ENCODE measurements around the gene PAK5. TPM values are rescaled to one million over a fixed set of nuclear protein-coding genes. Genes with fewer than 3 reads are reported as not detected.

PAK5 gene
- total RNA-seq, 2 experiments from 2014 or later, result not detected

GRCh38 chr20:9615118-9615517 lies 223.8 kb downstream of the PAK5 start:
- H3K4me1 Mint-ChIP-seq (ENCODE audit: low read depth), result no peaks in the 10 kb centered on the region
- DNase-seq, result no peak
- ChIA-PET CTCF (no interaction called here), POLR2A (no interaction called here)
- no peaks in the 10 kb centered on the region for H3K4me1 ChIP-seq (ENCODE audit: insufficient read depth, low read length)
- ATAC-seq (ENCODE audit: poor library complexity), result no peak
- H3K4me3 ChIP-seq (ENCODE audit: low read length), result no peak overlapping the region
- H3K27me3 Mint-ChIP-seq, result peaks cover 36% of the 10 kb centered on the region
- H3K27me3 ChIP-seq (ENCODE audit: control insufficient read depth in 1 of 2, insufficient read depth in 2 of 2, low read length in 2 of 2), result peaks cover 0 to 4% of the 10 kb centered on the region in 2 experiments
- H3K4me3 Mint-ChIP-seq, result no peak overlapping the region
- H3K27ac ChIP-seq (ENCODE audit: low read depth in 1 of 2, low read length in 2 of 2), result no peak overlapping the region
- H3K27ac Mint-ChIP-seq, result no peak overlapping the region
- no peaks in the 10 kb centered on the region for H3K36me3 ChIP-seq (ENCODE audit: insufficient read depth, low read length)
- no peaks in the 10 kb centered on the region for H3K9me3 ChIP-seq (ENCODE audit: control insufficient read depth in 1 of 2, insufficient read depth in 1 of 2, low read length in 2 of 2)
- no peaks in the 10 kb centered on the region for H3K36me3 Mint-ChIP-seq (ENCODE audit: low read depth)
- no peak for TF ChIP-seq CTCF (IDR thresholded peaks at IDR 0.05)
- H3K9me3 Mint-ChIP-seq, result no peaks in the 10 kb centered on the region
- intact Hi-C loops (cut with DNase I, micrococcal nuclease), result loop anchor here in 1 of 2 experiments (5.0 to 10.0 kb wide), 2 partner anchors 300 to 477 kb away; no protein-coding TSS in a partner anchor

DNA sequence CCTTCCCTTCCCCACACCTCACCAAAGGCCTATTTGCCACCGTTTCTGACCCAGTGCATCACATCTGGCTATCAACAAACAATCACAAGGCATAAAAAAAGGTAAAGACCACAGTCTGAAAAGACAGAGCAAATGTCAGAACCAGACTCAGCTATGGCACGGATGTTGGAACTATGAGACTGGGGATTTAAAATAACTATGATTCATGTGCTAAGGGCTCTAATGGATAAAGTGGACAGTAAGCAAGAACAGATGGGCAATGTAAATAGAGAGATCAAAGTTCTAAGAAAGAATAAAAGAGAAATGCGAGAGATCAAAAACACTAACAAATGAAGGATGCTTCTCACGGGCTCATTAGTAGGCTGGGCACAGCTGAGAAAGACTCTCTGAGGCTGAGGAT lies 225.0 kb downstream of the PAK5 start:
- intact Hi-C loops (cut with DNase I, micrococcal nuclease), result loop anchor here in 1 of 2 experiments (5.0 to 10.0 kb wide), 3 partner anchors 207 to 1928 kb away; no protein-coding TSS in a partner anchor
- TF ChIP-seq CTCF (IDR thresholded peaks at IDR 0.05), result no peak
- no peaks in the 10 kb centered on the region for H3K4me1 Mint-ChIP-seq (ENCODE audit: low read depth)
- no peak overlapping the region for H3K27ac Mint-ChIP-seq
- ATAC-seq (ENCODE audit: poor library complexity) (no peak), DNase-seq (no peak)
- H3K27me3 Mint-ChIP-seq, result peaks cover 27% of the 10 kb centered on the region
- no peaks in the 10 kb centered on the region for H3K36me3 Mint-ChIP-seq (ENCODE audit: low read depth)
- POLR2A ChIA-PET, result no interaction called here
- H3K9me3 Mint-ChIP-seq, result no peaks in the 10 kb centered on the region
- no peak overlapping the region for H3K4me3 ChIP-seq (ENCODE audit: low read length)
- no peaks in the 10 kb centered on the region for H3K4me1 ChIP-seq (ENCODE audit: insufficient read depth, low read length)
- H3K4me3 Mint-ChIP-seq, result no peak overlapping the region
- H3K36me3 ChIP-seq (ENCODE audit: insufficient read depth, low read length), result no peaks in the 10 kb centered on the region
- peaks cover 0 to 4% of the 10 kb centered on the region in 2 experiments for H3K27me3 ChIP-seq (ENCODE audit: control insufficient read depth in 1 of 2, insufficient read depth in 2 of 2, low read length in 2 of 2)
- CTCF ChIA-PET, result no interaction called here
- no peaks in the 10 kb centered on the region for H3K9me3 ChIP-seq (ENCODE audit: control insufficient read depth in 1 of 2, insufficient read depth in 1 of 2, low read length in 2 of 2)
- no peak overlapping the region for H3K27ac ChIP-seq (ENCODE audit: low read depth in 1 of 2, low read length in 2 of 2)

DNA sequence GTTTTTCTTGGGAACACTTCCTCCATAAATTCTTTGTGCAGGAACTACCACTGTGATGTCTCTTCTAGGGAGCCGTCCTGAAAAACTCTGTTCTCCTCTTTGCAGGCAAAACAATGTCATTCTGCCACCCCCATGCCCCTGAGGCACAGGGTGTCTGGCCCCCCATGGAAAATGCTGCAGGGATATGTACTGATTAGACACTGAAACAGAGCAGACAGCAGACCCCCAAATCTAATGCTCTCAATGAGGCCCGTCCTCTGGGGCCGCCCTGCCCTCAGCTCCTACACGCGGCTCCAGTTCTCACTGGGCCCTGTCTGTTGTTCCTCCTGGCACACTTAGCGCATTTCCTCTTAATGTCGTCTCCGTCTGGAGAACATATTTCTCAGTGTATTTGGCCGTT lies 227.0 kb downstream of the PAK5 start:
- Histone ChIP-seq H3K27me3 (ENCODE audit: control insufficient read depth in 1 of 2, insufficient read depth in 2 of 2, low read length in 2 of 2) (peaks cover 0 to 3% of the 10 kb centered on the region in 2 experiments), H3K4me1 (ENCODE audit: insufficient read depth, low read length) (no peaks in the 10 kb centered on the region), H3K27ac (ENCODE audit: low read depth in 1 of 2, low read length in 2 of 2) (no peak overlapping the region), H3K4me3 (ENCODE audit: low read length) (no peak overlapping the region), H3K36me3 (ENCODE audit: insufficient read depth, low read length) (no peaks in the 10 kb centered on the region), H3K9me3 (ENCODE audit: control insufficient read depth in 1 of 2, insufficient read depth in 1 of 2, low read length in 2 of 2) (no peaks in the 10 kb centered on the region)
- ATAC-seq (ENCODE audit: poor library complexity) (no peak), DNase-seq (no peak)
- CTCF ChIA-PET, result no interaction called here
- POLR2A ChIA-PET, result no interaction called here
- intact Hi-C loops (cut with DNase I, micrococcal nuclease), result loop anchor here in 1 of 2 experiments (5.0 to 10.0 kb wide), 3 partner anchors 205 to 1930 kb away; no protein-coding TSS in a partner anchor
- TF ChIP-seq CTCF (IDR thresholded peaks at IDR 0.05), result no peak
- Mint-ChIP-seq H3K4me3 (no peak overlapping the region), H3K36me3 (ENCODE audit: low read depth) (no peaks in the 10 kb centered on the region), H3K4me1 (ENCODE audit: low read depth) (no peaks in the 10 kb centered on the region), H3K27me3 (peaks cover 19% of the 10 kb centered on the region), H3K9me3 (no peaks in the 10 kb centered on the region), H3K27ac (no peak overlapping the region)

Measured in CD4-positive, alpha-beta T cell (primary cell).